Activated naive CD8-positive, alpha-beta T cell treated with anti-CD3 and anti-CD28 coated beads, Interleukin-2, amount 10 ng/mL, durations not matched to agents 7 days and 5 days (primary cell): ENCODE data around the gene MS4A2. TPM values are rescaled to one million over a fixed set of nuclear protein-coding genes. Genes with fewer than 3 reads are reported as not detected.
"Not testable (repeated sequence)": the region's sequence is repeated elsewhere in the genome, so short reads cannot be mapped to it uniquely, and the experiment has no call there.

Experiments
- ATAC-seq: fragments of 150-1000 bp; cut with Tn5 transposase; one replicate; pipeline ENCODE4 v1.10.0; 2021; ENCODE audit warnings: low read depth, moderate library complexity
- POLR2A ChIA-PET: fragments of 350-600 bp; sonication (Branson Sonifier 250); formaldehyde crosslinking; loops from one replicate; lab custom pipeline; 2021; ENCODE audit warnings: antibody characterized with exemption; lab: Charles Lee
- DNase-seq: peaks from one replicate; pipeline ENCODE4 v3.0.0; 2021
- H3K27ac Mint-ChIP-seq: one replicate; pipeline ENCODE4 v1.8.0; 2022; ENCODE audit warnings: mild to moderate bottlenecking, mixed read lengths
- H3K27me3 Mint-ChIP-seq: one replicate; pipeline ENCODE4 v1.8.0; 2022; ENCODE audit warnings: mild to moderate bottlenecking, moderate library complexity, mixed read lengths
- H3K36me3 Mint-ChIP-seq: one replicate; pipeline ENCODE4 v1.8.0; 2021; ENCODE audit warnings: mild to moderate bottlenecking, mixed read lengths
- H3K4me1 Mint-ChIP-seq: one replicate; pipeline ENCODE4 v1.8.0; 2021; ENCODE audit warnings: mixed read lengths
- H3K4me3 Mint-ChIP-seq: one replicate; pipeline ENCODE4 v1.8.0; 2022; ENCODE audit warnings: mild to moderate bottlenecking, moderate library complexity, mixed read lengths
- H3K9me3 Mint-ChIP-seq: one replicate; pipeline ENCODE4 v1.8.0; 2021; ENCODE audit warnings: mixed read lengths
- total RNA-seq, 2 experiments: library from RNA; stranded (reverse); gene quantifications; one replicate each; pipeline ENCODE4 v1.2.3, GENCODE V29; 2021

The MS4A2 gene
- total RNA-seq, 2 experiments from 2014 or later: not detected

DNA sequence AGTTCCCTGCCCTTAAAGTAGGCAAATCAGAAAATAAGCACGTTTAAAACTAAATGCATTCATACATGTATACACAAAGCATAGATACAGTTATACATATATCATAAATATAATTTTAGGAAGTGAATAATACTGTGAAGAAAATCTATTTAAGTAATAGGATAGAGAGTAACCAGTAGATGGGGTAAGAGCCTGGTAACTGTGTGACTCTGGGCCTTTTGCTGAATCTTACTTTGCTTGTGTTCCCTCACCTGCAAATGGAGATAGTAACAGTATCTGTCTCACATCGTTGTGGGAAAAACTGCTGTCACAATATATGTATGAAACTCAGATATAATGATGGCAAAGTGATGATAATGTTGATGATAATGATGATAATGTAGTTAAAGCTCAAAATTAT, 29.9 kb downstream of the MS4A2 start:
- POLR2A ChIA-PET: no interaction called here
- Mint-ChIP-seq H3K4me1 (no peaks in the 10 kb centered on the region), H3K27ac (no peak overlapping the region), H3K9me3 (no peaks in the 10 kb centered on the region), H3K4me3 (no peak overlapping the region), H3K36me3 (no peaks in the 10 kb centered on the region), H3K27me3 (peaks cover 4% of the 10 kb centered on the region)
- no peak for DNase-seq
- no peak for ATAC-seq

DNA sequence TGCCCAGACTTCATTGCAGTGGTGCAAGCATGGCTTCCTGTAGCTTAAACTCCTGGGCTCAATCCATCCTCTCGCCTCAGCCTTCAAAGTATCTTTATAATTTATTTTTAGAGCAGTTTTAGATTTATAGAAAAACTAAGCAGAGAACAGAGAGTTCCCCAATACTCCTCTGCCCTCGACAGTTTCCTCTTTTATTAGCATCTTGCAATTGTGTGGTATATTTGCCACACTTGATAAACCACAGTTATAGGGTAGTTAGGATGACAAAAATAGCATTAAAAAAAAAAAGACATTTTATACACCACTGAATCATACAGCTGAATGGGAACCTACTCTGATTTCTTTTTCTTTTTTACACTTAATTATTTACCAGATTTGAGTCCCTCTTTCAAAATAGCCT, 31.2 kb downstream of the MS4A2 start:
- Mint-ChIP-seq H3K27me3 (peaks cover 4% of the 10 kb centered on the region), H3K9me3 (no peaks in the 10 kb centered on the region), H3K4me1 (no peaks in the 10 kb centered on the region), H3K27ac (no peak overlapping the region), H3K4me3 (no peak overlapping the region), H3K36me3 (no peaks in the 10 kb centered on the region)
- DNase-seq (no peak), ATAC-seq (no peak)
- POLR2A ChIA-PET: no interaction called here

DNA sequence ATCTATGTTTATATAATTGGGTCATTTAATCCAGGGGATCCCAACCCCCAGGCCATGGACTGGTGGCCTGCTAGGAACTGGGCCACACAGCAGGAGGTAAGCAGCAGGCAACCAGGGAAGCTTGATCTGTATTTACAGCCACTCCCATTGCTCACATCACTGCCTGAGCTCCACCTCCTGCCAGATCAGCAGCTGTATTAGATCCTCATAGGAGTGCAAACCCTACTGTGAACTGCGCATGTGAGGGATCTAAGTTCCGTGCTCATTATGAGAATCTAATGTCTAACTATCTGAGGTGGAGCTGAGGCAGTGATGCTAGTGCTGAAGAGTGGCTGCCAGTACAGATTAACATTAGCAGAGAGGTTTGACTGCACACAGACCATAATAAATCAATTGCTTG, 32.8 kb downstream of the MS4A2 start:
- no peak overlapping the region for H3K4me3 Mint-ChIP-seq
- POLR2A ChIA-PET: no interaction called here
- ATAC-seq (no peak), DNase-seq (no peak)
- no peaks in the 10 kb centered on the region for H3K4me1 Mint-ChIP-seq
- no peaks in the 10 kb centered on the region for H3K36me3 Mint-ChIP-seq
- H3K9me3 Mint-ChIP-seq: no peaks in the 10 kb centered on the region
- no peak overlapping the region for H3K27ac Mint-ChIP-seq
- peaks cover 4% of the 10 kb centered on the region for H3K27me3 Mint-ChIP-seq

DNA sequence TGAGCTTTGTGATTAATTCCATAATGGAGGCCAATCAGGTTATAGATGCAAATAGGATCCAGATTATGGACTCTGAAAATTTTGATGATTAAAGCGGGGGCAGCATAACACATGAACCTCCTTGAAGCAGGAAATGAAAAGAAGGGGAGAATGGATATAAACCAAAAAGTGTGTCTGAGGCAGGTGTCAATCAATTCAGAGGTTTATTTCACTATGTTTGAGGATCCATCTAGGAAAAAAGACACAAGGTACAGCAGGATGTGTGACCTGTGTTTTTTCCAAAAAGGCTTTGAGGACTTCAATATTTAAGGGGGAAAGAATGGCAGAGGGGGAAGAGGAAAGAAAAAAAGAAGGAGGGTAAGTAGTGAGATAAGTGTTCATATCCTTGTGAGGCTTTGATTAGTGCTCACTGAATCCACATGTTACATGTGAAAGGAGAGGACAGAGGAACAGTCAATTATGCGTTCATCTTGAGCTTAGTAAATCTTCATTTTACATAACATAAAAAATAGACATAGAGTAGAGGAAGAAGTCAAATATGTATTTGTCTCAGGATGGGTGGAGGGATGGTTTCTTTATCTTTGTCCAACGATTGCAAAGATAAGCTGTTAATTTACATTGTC, 34.1 kb downstream of the MS4A2 start:
- Mint-ChIP-seq H3K27me3 (no peaks in the 10 kb centered on the region), H3K4me3 (no peak overlapping the region), H3K27ac (no peak overlapping the region), H3K36me3 (no peaks in the 10 kb centered on the region), H3K4me1 (no peaks in the 10 kb centered on the region), H3K9me3 (no peaks in the 10 kb centered on the region)
- DNase-seq: no peak
- POLR2A ChIA-PET: no interaction called here
- ATAC-seq: no peak

DNA sequence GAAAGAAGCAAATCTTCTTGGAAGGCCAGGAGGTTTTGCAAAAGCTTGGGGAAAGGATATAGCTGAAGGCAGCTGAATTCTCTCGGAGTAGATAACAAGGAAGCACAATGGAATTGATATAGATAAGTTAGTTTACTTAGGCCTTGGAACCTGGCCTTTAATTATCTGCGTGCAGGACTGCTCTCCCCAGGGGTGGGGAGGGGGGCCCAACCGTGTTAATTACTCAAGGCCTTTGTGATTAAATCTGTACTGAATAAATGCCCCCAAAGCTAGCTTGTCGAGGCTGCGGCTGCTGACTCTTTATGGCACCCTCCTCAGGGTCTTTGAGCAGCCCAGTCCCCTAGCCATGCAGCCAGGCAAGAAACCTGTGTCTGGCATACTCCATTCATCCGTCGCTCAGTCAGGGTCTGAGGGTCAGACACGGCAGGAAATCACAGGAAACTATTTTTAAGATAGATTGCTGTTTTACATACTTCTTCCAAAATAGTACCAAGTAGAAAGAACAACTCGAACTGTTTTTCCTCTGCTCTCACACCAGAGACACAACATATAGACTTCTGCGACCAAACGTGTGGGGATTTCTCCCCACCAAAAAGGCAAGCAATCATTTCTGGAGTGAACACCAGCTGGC, 36.5 kb downstream of the MS4A2 start:
- H3K36me3 Mint-ChIP-seq: no peaks in the 10 kb centered on the region
- H3K4me3 Mint-ChIP-seq: no peak overlapping the region
- POLR2A ChIA-PET: no interaction called here

DNA sequence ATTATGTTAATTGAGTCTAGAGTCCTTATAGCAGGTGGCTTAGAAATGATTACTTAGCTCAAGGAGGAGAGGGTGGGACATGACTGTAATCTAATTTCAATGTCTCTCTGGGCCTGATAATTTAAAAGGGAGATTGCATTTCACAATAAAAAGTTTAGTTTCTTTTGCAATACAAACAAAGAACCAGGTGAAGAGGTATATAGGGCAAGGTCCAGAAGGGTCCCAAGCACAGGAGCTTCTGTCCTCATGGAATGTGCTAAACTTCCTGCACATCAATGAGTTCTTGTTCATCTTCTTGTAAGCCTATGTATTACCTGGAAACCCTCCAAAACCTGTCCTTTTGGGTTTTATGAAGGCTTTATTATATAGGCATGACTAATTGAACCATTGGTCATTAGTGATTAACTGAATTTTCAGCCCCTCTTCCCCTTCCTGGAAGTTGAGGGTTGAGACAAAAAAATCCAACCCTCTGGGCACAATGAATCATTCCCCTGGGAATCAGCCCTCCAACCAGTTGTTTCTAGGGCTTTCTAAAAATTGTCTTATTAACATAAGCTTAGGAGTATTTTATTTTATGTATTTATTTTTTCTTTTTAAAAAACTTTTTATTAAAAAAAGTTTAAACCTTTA, 37.6 kb downstream of the MS4A2 start:
- no peaks in the 10 kb centered on the region for H3K27me3 Mint-ChIP-seq
- H3K4me1 Mint-ChIP-seq: no peaks in the 10 kb centered on the region
- no peak overlapping the region for H3K27ac Mint-ChIP-seq
- POLR2A ChIA-PET: no interaction called here
- ATAC-seq (no peak), DNase-seq (no peak)
- no peaks in the 10 kb centered on the region for H3K9me3 Mint-ChIP-seq
- no peak overlapping the region for H3K4me3 Mint-ChIP-seq
- H3K36me3 Mint-ChIP-seq: no peaks in the 10 kb centered on the region

More for the DNA sequence above, 36.5 kb downstream of the MS4A2 start:
- Mint-ChIP-seq H3K27ac (no peak overlapping the region), H3K27me3 (no peaks in the 10 kb centered on the region), H3K9me3 (no peaks in the 10 kb centered on the region), H3K4me1 (no peaks in the 10 kb centered on the region)
- ATAC-seq (no peak), DNase-seq (no peak)

DNA sequence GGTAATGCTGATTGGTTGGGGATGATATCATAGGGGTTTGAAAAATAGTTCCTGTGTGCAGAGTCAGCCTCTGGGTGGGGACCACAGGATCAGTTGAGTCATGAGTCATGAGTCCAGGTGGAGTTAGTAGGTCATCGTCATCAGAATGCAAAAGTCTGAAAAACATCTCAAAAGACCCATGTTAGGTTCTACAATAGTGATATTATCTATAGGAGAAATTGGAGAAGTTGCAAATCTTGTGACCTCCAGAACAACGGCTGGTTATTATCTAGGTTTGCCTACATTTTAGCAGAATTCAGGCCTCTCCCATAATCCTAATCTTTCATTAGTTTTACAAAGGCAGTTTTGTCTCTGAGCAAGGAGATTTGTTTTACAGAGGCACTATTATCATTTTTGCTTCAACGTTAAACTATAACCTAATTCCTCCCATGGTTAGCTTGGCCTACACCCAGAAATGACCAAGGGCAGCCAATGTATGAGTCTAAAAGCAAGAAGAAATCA, 38.9 kb downstream of the MS4A2 start:
- H3K27ac Mint-ChIP-seq: no peak overlapping the region
- H3K36me3 Mint-ChIP-seq: no peaks in the 10 kb centered on the region
- ATAC-seq (no peak), DNase-seq (no peak)
- POLR2A ChIA-PET: no interaction called here
- H3K27me3 Mint-ChIP-seq: no peaks in the 10 kb centered on the region
- H3K4me3 Mint-ChIP-seq: no peak overlapping the region
- no peaks in the 10 kb centered on the region for H3K4me1 Mint-ChIP-seq
- H3K9me3 Mint-ChIP-seq: no peaks in the 10 kb centered on the region

DNA sequence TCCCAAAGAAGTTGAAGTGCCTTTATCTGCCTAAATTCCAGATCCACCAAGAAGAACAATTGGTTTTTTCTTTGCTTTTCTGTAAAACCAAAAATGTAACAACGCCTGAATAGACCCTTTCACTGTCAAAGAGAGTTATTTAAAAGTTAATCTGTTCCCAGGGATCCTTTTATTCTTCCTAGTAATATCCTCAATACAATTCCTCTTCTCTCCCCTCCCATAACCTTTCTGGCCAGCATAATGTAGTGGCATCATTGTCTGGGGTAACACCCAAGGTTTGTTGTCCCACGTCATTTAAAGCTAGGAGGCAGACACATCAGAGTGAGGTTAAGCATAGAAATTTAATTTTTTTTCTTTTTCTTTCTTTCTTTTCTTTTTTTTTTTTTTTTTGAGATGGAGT, 39.9 kb downstream of the MS4A2 start:
- Mint-ChIP-seq H3K4me3 (no peak overlapping the region), H3K9me3 (no peaks in the 10 kb centered on the region), H3K27me3 (no peaks in the 10 kb centered on the region), H3K27ac (no peak overlapping the region), H3K4me1 (no peaks in the 10 kb centered on the region), H3K36me3 (no peaks in the 10 kb centered on the region)
- ATAC-seq: no peak
- DNase-seq: no peak
- POLR2A ChIA-PET: no interaction called here

DNA sequence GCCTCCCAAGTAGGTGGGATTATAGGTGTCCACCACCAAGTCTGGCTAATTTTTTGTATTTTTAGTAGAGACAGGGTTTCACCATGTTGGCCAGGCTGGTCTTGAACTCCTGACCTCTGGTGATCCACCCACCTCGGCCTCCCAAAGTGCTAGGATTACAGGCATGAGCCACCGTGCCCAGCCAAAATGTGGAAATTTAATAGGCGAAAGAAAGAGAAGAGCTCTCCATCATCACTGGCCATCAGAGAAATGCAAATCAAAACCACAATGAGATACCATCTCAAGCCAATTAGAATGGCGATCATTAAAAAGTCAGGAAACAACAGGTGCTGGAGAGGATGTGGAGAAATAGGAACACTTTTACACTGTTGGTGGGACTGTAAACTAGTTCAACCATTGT, 40.4 kb downstream of the MS4A2 start:
- H3K9me3 Mint-ChIP-seq, H3K27ac Mint-ChIP-seq, H3K4me3 Mint-ChIP-seq, ATAC-seq, H3K27me3 Mint-ChIP-seq, H3K36me3 Mint-ChIP-seq, H3K4me1 Mint-ChIP-seq, POLR2A ChIA-PET, DNase-seq: not testable (repeated sequence)

DNA sequence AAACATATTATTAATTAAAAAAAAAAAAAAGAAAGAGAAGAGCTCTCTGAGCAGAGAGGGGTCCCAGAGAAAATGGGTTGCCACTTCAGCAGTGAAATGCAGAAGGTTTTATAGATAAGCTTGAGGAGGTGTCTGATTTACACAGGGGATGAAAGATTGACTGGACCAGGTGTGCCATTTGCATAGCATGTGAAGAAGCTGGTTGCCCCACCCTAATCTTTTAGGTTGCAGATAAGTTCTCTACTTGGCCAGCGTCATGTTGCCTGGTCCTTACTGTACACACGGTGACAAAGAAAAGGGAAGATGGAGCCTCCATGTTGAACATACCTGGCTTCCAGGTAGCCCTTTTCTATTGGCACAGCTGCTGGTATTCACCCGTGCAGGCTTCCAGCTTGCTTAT, 41.4 kb downstream of the MS4A2 start:
- Mint-ChIP-seq H3K27me3 (no peaks in the 10 kb centered on the region), H3K4me3 (no peak overlapping the region), H3K9me3 (peaks cover 2% of the 10 kb centered on the region), H3K27ac (no peak overlapping the region), H3K36me3 (no peaks in the 10 kb centered on the region), H3K4me1 (no peaks in the 10 kb centered on the region)
- ATAC-seq (no peak), DNase-seq (no peak)
- POLR2A ChIA-PET: no interaction called here

DNA sequence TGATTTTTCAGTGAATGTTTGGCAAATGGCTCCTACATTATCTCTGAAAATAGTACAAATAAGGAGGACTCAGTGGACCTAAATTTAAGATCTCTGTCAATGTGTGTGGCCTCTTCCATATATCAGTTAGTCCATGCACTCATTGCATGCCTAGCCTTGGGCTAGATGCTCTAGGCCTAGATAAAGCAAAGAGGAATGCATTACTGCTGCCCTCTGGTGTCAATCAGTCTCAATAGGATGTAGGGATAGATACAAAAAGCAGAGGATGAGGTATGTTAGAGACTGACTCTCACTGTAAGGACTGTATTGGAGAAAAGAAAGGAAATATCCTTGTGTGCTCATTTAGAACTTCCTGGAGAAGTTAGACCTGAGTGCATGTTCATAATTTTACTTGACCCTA, 42.0 kb downstream of the MS4A2 start:
- no peaks in the 10 kb centered on the region for H3K4me1 Mint-ChIP-seq
- no peak overlapping the region for H3K27ac Mint-ChIP-seq
- no peak for ATAC-seq
- H3K36me3 Mint-ChIP-seq: no peaks in the 10 kb centered on the region
- POLR2A ChIA-PET: no interaction called here
- no peak overlapping the region for H3K4me3 Mint-ChIP-seq
- no peaks in the 10 kb centered on the region for H3K27me3 Mint-ChIP-seq
- DNase-seq: no peak
- peaks cover 2% of the 10 kb centered on the region for H3K9me3 Mint-ChIP-seq

DNA sequence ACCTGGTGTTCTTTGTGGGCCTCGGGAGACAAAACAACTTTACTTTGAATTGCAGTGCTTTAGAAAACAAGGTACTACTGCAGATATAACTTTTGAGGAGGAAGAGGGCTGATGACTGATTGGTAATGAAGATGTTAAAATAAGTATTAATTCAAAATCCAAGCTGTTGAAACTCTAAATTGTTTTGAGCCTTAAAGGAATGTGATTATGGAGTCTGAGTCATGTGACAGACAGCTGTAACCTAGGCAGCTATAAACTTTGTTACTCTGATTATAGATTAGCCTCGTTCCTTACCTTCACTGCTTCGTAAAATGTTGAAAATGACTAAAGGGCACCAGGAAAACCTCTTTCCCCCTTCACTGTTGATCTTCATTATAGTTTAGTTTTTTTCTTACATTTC, 43.4 kb downstream of the MS4A2 start:
- POLR2A ChIA-PET: no interaction called here
- H3K9me3 Mint-ChIP-seq: peaks cover 2% of the 10 kb centered on the region
- H3K27me3 Mint-ChIP-seq: no peaks in the 10 kb centered on the region
- H3K4me3 Mint-ChIP-seq: no peak overlapping the region
- ATAC-seq (no peak), DNase-seq (no peak)
- H3K27ac Mint-ChIP-seq: no peak overlapping the region
- no peaks in the 10 kb centered on the region for H3K4me1 Mint-ChIP-seq
- H3K36me3 Mint-ChIP-seq: no peaks in the 10 kb centered on the region

DNA sequence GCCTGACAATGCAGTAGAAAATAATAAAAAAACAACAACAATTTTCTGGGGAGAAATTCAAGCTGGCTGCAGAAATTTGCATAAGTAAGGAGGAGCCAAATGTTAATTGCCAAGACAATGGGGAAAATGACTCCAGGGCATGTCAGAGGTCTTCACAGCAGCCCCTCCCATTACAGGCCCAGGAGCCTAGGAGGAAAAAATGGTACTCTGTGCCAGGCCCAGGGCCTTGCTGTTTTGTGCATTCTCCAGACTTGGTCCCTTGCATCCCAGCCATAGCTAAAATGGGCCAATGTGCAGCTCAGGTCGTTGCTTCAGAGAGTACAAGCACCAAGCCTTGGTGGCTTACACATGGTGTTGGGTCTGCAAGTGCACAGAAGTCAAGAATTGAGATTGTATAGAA, 45.5 kb downstream of the MS4A2 start:
- no peak overlapping the region for H3K4me3 Mint-ChIP-seq
- ATAC-seq: no peak
- H3K36me3 Mint-ChIP-seq: no peaks in the 10 kb centered on the region
- H3K27ac Mint-ChIP-seq: no peak overlapping the region
- no peaks in the 10 kb centered on the region for H3K4me1 Mint-ChIP-seq
- POLR2A ChIA-PET: no interaction called here
- H3K9me3 Mint-ChIP-seq: peaks cover 2% of the 10 kb centered on the region
- DNase-seq: no peak
- H3K27me3 Mint-ChIP-seq: no peaks in the 10 kb centered on the region

DNA sequence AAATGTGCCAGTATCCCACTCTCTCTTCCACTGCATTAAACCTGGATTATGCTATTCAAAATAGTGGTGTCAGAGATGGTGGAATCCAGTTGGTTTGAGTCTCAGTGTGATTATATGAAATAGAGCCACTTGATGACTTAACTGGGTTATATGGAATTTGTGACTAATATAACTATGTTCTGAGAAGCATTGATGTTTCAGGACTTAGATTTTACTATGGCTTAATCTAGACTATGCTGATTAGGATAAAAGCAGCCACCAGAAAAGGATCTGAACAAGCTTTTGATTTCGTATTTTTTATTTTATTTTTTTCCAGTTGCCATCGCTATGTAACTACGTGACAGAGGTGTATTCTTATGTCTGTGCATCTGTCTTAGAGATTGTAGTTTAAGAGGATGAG, 55.3 kb downstream of the MS4A2 start:
- no peaks in the 10 kb centered on the region for H3K9me3 Mint-ChIP-seq
- H3K36me3 Mint-ChIP-seq: no peaks in the 10 kb centered on the region
- H3K27me3 Mint-ChIP-seq: peaks cover 2% of the 10 kb centered on the region
- H3K27ac Mint-ChIP-seq: no peak overlapping the region
- no peak overlapping the region for H3K4me3 Mint-ChIP-seq
- ATAC-seq (no peak), DNase-seq (no peak)
- POLR2A ChIA-PET: no interaction called here
- H3K4me1 Mint-ChIP-seq: no peaks in the 10 kb centered on the region
